GM20431 (cell line): ENCODE measurements around the gene SEC24A.
"Not testable (repeated sequence)": the region's sequence is repeated elsewhere in the genome, so short reads cannot be mapped to it uniquely, and the experiment has no call there.

Experiments
- in situ Hi-C: fragments of 300-500 bp; cut with MseI, MboI; formaldehyde crosslinking; loops from one replicate; pipeline ENCODE4 v1.15.0; 2020; ENCODE audit warnings: low sequenced_read_pairs; ENCODE audit not compliant: unreplicated experiment

SEC24A gene

GRCh38 chr5:134738963-134739661 lies 90.5 kb downstream of the SEC24A start:
- in situ Hi-C loops: no loop called here

- in situ Hi-C loops: no loop called here
These were observed 92.5 kb downstream of the SEC24A start for GRCh38 chr5:134741052-134741451.

- in situ Hi-C loops: no loop called here
These were observed 93.5 kb downstream of the SEC24A start for GRCh38 chr5:134742134-134742533.

GRCh38 chr5:134749415-134749814 lies 100.8 kb downstream of the SEC24A start:
- in situ Hi-C loops: no loop called here

- in situ Hi-C loops: no loop called here
These were observed 109.6 kb downstream of the SEC24A start for GRCh38 chr5:134758176-134758503.

GRCh38 chr5:134758504-134759341 lies 110.1 kb downstream of the SEC24A start, which contains the start of gene DDX46:
Gene DDX46, plus strand, starts transcription at chr5:134758779. Its CDS starts 160 bp downstream, at chr5:134758939.
- in situ Hi-C loops: no loop called here

- in situ Hi-C loops: not testable (repeated sequence)
These were observed 119.1 kb downstream of the SEC24A start for GRCh38 chr5:134767528-134768291.

GRCh38 chr5:134769206-134769605 lies 120.6 kb downstream of the SEC24A start:
- in situ Hi-C loops: no loop called here

GRCh38 chr5:134772461-134773125 lies 124.0 kb downstream of the SEC24A start:
- in situ Hi-C loops: no loop called here

- in situ Hi-C loops: no loop called here
These were observed 128.8 kb downstream of the SEC24A start for GRCh38 chr5:134777366-134777765.
